Heart left ventricle (tissue), 16 donors: ENCODE measurements around the gene LAMB2. TPM values are rescaled to one million over a fixed set of nuclear protein-coding genes. Genes with fewer than 3 reads are reported as not detected.

ENCODE experiments used
- ATAC-seq, 4 donors: fragments of 200-7000 bp; cut with Tn5 transposase; one replicate each; pipeline ENCODE4 v1.9.1; 2020 to 2022; ENCODE audit warnings: moderate library complexity in 4 of 4, mild to moderate bottlenecking in 3 of 4, moderate number of reproducible peaks in 1 of 4
- DNase-seq, 5 donors: peaks; one replicate each; pipeline ENCODE4 v3.0.0-alpha.2; 2020
- H3K27ac ChIP-seq, 12 donors: fragments of 200-600 bp; sonication (generic) in 4 of 12; one replicate each; pipeline versions ENCODE4 v1.5.0 to v1.8.0; 2016 to 2022; ENCODE audit warnings: mild to moderate bottlenecking in 2 of 12
- H3K27me3 ChIP-seq, 9 donors: fragments of 200-600 bp; sonication (generic) in 2 of 9; one replicate each; pipeline versions ENCODE4 v1.5.1 to v1.8.0; 2016 to 2022; ENCODE audit warnings: mild to moderate bottlenecking in 3 of 9
- H3K36me3 ChIP-seq, 9 donors: fragments of 200-600 bp; sonication (generic) in 2 of 9; one replicate each; pipeline versions ENCODE4 v1.5.0 to v1.8.0; 2018 to 2022; ENCODE audit warnings: mild to moderate bottlenecking in 2 of 9
- H3K4me1 ChIP-seq, 12 donors: fragments of 200-600 bp; sonication (generic) in 4 of 12; one replicate each; pipeline versions ENCODE4 v1.5.0 to v1.8.0; 2016 to 2022; ENCODE audit warnings: mild to moderate bottlenecking in 3 of 12
- H3K4me3 ChIP-seq, 12 donors: fragments of 200-600 bp; sonication (generic) in 4 of 12; one replicate each; pipeline versions ENCODE4 v1.5.0 to v1.8.0; 2017 to 2022; ENCODE audit warnings: mild to moderate bottlenecking in 9 of 12, moderate library complexity in 4 of 12
- H3K9me3 ChIP-seq, 12 donors: fragments of 200-600 bp; sonication (generic) in 4 of 12; one replicate each; pipeline versions ENCODE4 v1.5.0 to v1.8.0; 2016 to 2022; ENCODE audit warnings: mild to moderate bottlenecking in 1 of 12
- POLR2A ChIP-seq, 2 donors: fragments of 450-650 bp; IDR thresholded peaks; one replicate each; pipeline ENCODE4 v1.6.1; 2017; ENCODE audit warnings: antibody characterized with exemption in 2 of 2, mild to moderate bottlenecking in 2 of 2, moderate library complexity in 2 of 2
- WGBS, 4 donors: extraction: QIAGEN DNeasy Blood & Tissue Kit in 2 of 4; methylation state at CpG; one replicate each; pipeline versions ENCODE4 v1.1.5 to v1.1.7; 2013 to 2018; 5-methylcytosine and 5-hydroxymethylcytosine counted together
- intact Hi-C, 10 donors: fragments of 100-400 bp; cut with DNase I; formaldehyde crosslinking; loops; one replicate each; pipeline versions ENCODE4 v1.11.1 to v1.14.2; 2022
- polyA plus RNA-seq, 2 donors: library from polyadenylated mRNA; stranded (reverse); fragments of 200-250 nt; gene quantifications; one replicate each; pipeline ENCODE4 v1.2.3, GENCODE V29; 2013
- total RNA-seq, 9 donors: library from RNA; depleted of rRNA in 2 of 9; stranded (reverse); fragments of >200 nt in 2 of 9; fragmentation: NEBNext Ultra II Directional in 3 of 9; extraction: Animal tissue kit (Norgen Biotek cat#: 25700) in 3 of 9; gene quantifications; one replicate each; pipeline versions ENCODE4 v1.1.0 to v1.2.4, GENCODE V29; 2016 to 2023
- TF ChIP-seq, protein P1 (sequence below), 12 donors: fragments of 200-600 bp; sonication (generic) in 4 of 12; IDR thresholded peaks; one replicate each; pipeline versions ENCODE4 v1.5.0 to v1.8.0; 2018 to 2022; ENCODE audit warnings: antibody characterized with exemption in 12 of 12, mild to moderate bottlenecking in 5 of 12
- donor health status: ischemic (EF 13 %, LVEDD 7.1; RV severe dilation, severe dysfunction).
- donor health status: healthy with polysubstance abuse.
- donor health status: DM: no; HTN: yes; CAD: no.
- donor health status: DM: no; HTN: no; CAD: no.
- donor health status: ischemic (EF 25% LVEDD 6.9; RV normal size, moderate dysfunction).
- donor health status: ischemic (EF 25% LVEDD 5.7; RV mildly dilated, moderate dysfunction).
- donor health status: healthy.
- donor health status: DM: yes; HTN: yes; CAD: no.
- donor health status: ischemic (EF 35%, LVEDD 5.7; RV mildly dilated, moderate dysfunction).
- donor health status: nonischemic (EF 11% LVEDD 7.7; RV severe dilation, severe dysfunction).
- donor health status: DM: yes; HTN: yes; CAD: no.
- donor health status: PGD.
- donor health status: ischemic (EF 29% LVEDD 5.4; RV normal size, mild dysfunction).
- donor health status: nonischemic (EF 23%, LVEDD 6.1; RV moderate dilation, normal function).

The LAMB2 gene
- total and polyA plus RNA-seq, 11 donors, result 290 to 1,265 (median 769) TPM

DNA sequence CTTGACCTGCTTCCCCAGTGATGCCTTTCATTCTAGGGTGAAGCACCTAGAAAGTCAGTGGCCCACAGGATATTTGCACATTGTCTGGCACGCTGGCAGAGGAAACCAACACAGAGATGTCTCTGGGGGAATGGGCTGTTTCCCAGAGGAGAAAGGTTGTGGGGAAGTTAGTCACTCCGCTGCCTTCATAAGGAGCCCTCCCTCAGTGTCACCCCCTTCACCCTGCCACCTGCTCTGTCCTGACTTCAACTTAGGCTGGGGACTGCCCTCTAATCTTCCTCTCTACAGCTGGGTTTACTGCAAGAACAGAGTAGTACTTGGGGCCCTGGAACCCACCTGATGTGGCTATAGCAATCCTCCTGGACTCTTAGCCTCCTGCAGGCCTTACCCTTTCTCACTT is 44.2 kb upstream of the LAMB2 start:
- ATAC-seq (no peak), DNase-seq (no peak)
- H3K9me3 ChIP-seq, result no peaks in the 10 kb centered on the region
- intact Hi-C loops, result loop anchor here in 2 of 10 donors (10.0 kb wide), 2 partner anchors 98 to 268 kb away; partner anchors contain the start of gene C3orf62 (in 1 of the 2)
- no peaks in the 10 kb centered on the region for H3K27me3 ChIP-seq
- WGBS, 4 donors, result 52 to 78% (median 71%) methylated on average over 2 of the region's 2 CpGs
- H3K4me1 ChIP-seq, result peaks cover 16 to 75% (median 50%) of the 10 kb centered on the region in 12 donors
- peak overlapping the region in 6 of 12 donors; percentile 2 to 60 (median 39) for H3K27ac ChIP-seq
- H3K36me3 ChIP-seq, result peaks cover 0 to 46% (median 27%) of the 10 kb centered on the region in 9 donors
- no peak overlapping the region for H3K4me3 ChIP-seq
- TF ChIP-seq POLR2A (IDR thresholded peaks at IDR 0.05), result no peak
- TF ChIP-seq, protein P1, sequence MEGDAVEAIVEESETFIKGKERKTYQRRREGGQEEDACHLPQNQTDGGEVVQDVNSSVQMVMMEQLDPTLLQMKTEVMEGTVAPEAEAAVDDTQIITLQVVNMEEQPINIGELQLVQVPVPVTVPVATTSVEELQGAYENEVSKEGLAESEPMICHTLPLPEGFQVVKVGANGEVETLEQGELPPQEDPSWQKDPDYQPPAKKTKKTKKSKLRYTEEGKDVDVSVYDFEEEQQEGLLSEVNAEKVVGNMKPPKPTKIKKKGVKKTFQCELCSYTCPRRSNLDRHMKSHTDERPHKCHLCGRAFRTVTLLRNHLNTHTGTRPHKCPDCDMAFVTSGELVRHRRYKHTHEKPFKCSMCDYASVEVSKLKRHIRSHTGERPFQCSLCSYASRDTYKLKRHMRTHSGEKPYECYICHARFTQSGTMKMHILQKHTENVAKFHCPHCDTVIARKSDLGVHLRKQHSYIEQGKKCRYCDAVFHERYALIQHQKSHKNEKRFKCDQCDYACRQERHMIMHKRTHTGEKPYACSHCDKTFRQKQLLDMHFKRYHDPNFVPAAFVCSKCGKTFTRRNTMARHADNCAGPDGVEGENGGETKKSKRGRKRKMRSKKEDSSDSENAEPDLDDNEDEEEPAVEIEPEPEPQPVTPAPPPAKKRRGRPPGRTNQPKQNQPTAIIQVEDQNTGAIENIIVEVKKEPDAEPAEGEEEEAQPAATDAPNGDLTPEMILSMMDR (IDR thresholded peaks at IDR 0.05), result no peak

DNA sequence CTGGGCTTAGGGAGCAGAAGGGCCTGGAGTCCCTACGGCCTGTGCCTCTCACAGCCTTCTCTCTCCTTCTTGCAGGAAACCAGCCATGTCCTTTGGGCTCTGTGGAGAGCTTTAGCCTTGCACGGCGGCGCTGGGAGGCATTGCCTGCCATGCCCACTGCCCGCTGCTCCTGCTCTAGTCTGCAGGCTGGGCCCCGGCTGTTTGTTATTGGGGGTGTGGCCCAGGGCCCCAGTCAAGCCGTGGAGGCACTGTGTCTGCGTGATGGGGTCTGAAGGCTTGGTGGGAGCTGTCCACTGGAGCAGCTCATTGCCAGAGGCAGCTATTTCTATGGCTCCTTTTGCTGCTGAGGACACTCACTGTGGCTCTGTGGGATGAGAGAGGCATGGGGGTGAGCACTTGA is 42.7 kb upstream of the LAMB2 start:
- Histone ChIP-seq H3K36me3 (peaks cover 0 to 46% (median 27%) of the 10 kb centered on the region in 9 donors), H3K9me3 (no peaks in the 10 kb centered on the region), H3K27ac (peak overlapping the region in 6 of 12 donors; percentile 27 to 99 (median 96)), H3K4me3 (no peak overlapping the region), H3K27me3 (no peaks in the 10 kb centered on the region), H3K4me1 (peaks cover 16 to 84% (median 55%) of the 10 kb centered on the region in 12 donors)
- TF ChIP-seq POLR2A (IDR thresholded peaks at IDR 0.05), result no peak
- intact Hi-C loops, result loop anchor here in 2 of 10 donors (10.0 kb wide), 2 partner anchors 99 to 269 kb away; partner anchors contain the start of gene C3orf62 (in 1 of the 2)
- 70 to 78% (median 76%) methylated on average over 3 to 8 of the region's 8 CpGs for WGBS, 4 donors
- DNase-seq (no peak), ATAC-seq (no peak)

DNA sequence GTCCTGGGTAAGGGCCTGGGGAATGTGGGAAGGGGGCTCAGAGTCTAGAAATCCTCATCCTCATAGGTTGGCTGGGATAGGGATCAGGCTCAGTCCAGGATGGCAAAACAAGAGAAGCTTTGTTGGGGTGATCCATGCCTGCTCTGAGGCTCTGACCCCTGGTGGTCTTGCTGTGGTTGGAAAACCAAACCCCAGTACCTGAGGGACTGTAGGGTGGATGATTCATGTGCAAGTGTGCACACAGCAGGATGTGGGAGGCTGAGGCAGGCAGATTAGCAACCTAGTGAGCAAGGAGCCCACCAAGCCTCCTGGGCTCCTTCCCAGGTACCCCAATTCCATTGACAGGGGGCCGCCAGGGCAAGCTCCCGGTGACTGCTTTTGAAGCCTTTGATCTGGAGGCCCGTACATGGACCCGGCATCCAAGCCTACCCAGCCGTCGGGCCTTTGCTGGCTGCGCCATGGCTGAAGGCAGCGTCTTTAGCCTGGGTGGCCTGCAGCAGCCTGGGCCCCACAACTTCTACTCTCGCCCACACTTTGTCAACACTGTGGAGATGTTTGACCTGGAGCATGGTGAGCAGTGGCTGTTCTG is 41.6 kb upstream of the LAMB2 start:
- peaks cover 0 to 46% (median 27%) of the 10 kb centered on the region in 9 donors for H3K36me3 ChIP-seq
- no peak for TF ChIP-seq POLR2A (IDR thresholded peaks at IDR 0.05)
- TF ChIP-seq, protein P1 (IDR thresholded peaks at IDR 0.05), result no peak
- WGBS, 4 donors, result 73 to 86% (median 80%) methylated on average over 2 to 9 of the region's 9 CpGs
- H3K4me1 ChIP-seq, result peaks cover 16 to 84% (median 58%) of the 10 kb centered on the region in 12 donors
- no peak for ATAC-seq
- peak overlapping the region in 11 of 12 donors; percentile 79 to 99 (median 97) for H3K27ac ChIP-seq
- no peaks in the 10 kb centered on the region for H3K9me3 ChIP-seq
- H3K27me3 ChIP-seq, result no peaks in the 10 kb centered on the region
- no peak for DNase-seq
- intact Hi-C loops, result loop anchor here (5.0 to 10.0 kb wide), 10 partner anchors 33 to 273 kb away; partner anchors contain the start of genes C3orf62 (in 6 of the 10), LAMB2 (in 2 of the 10) and USP4 (in 2 of the 10)
- H3K4me3 ChIP-seq, result peak overlapping the region in 7 of 12 donors; percentile 91 to 98 (median 95)

DNA sequence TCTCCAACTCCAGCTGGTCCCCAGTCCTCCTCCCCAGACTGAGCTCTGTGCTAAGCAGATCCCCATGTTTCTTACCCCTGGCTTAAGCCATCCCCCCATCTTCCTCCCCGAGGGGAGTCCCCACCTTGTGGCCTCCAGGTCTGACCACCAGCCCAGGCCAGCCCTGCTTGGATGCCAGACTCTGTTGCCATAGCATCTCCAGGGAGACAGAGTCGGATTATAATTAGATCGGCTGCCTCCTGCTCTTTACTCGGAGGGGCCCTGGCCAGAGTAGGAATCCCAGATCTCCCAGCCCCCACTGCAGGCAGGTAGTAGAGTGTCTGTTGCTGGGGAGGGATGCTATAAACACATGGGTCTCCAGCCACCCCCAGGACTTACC is 40.9 kb upstream of the LAMB2 start:
- Histone ChIP-seq H3K4me1 (peaks cover 16 to 77% (median 58%) of the 10 kb centered on the region in 12 donors), H3K36me3 (peaks cover 0 to 45% (median 27%) of the 10 kb centered on the region in 9 donors), H3K9me3 (no peaks in the 10 kb centered on the region), H3K27ac (peak overlapping the region in 11 of 12 donors; percentile 79 to 99 (median 97)), H3K4me3 (peak overlapping the region in 11 of 12 donors; percentile 58 to 98 (median 92)), H3K27me3 (no peaks in the 10 kb centered on the region)
- WGBS, 4 donors, result 9 to 13% (median 10%) methylated on average over 4 of the region's 4 CpGs
- peak in 4 of 5 donors; percentile 64 to 73 (median 68) for DNase-seq
- intact Hi-C loops, result loop anchor here (2.0 to 10.0 kb wide), 14 partner anchors 34 to 275 kb away; partner anchors contain the start of genes C3orf62 (in 7 of the 10), USP4 (in 3 of the 10) and LAMB2 (in 2 of the 10)
- TF ChIP-seq, protein P1 (IDR thresholded peaks at IDR 0.05), result no peak
- TF ChIP-seq POLR2A (IDR thresholded peaks at IDR 0.05), result no peak
- peak; percentile 16 to 53 (median 42) for ATAC-seq
